HG03064 (cell line): ENCODE data around the gene FAM3D.

Experiments used
- ATAC-seq: cut with Tn5 transposase; IDR thresholded peaks from one replicate; pipeline ENCODE4 v1.9.1; 2021; ENCODE audit warnings: low read depth; ENCODE audit not compliant: unreplicated experiment

The FAM3D gene

DNA sequence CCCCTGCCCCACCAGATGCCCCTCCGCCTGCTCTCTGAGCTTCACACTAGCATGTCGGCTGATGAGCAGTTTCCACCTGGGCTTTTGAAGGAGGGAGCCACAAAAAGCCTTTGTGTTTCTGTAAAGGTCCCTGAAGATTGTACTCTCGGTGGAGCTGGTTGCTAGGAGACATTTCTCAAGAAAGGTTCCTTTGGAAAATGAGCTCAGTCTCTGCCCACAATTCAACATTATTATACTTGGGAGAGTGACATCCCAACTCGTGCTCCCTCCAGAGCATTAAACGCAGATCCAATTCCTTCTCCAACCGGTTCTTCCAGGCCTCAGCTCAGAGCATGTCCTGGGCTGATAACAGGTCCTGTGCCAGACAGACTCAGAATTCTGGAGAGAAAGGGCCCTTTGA lies 62.5 kb downstream of the FAM3D start:
- no peak for ATAC-seq

DNA sequence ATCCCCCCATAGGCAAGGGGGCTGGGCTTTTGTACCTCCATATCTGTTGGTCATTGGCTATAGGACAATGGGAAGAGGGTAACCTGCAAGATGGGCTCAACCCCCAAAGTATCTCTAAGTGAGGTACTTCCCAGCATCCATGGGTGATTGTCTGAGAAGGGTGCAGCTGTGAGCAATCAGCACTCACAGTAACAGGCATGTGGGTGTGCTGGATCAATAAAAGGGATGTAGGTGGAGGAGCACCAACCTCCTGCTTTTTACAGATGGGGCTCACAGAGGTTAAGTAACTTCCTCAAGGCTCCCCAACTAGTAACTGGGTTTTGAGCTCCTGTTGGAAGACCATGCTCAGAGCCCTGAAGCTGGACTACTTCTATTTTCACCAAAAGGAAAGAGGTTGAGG lies 63.0 kb downstream of the FAM3D start:
- ATAC-seq: no peak

DNA sequence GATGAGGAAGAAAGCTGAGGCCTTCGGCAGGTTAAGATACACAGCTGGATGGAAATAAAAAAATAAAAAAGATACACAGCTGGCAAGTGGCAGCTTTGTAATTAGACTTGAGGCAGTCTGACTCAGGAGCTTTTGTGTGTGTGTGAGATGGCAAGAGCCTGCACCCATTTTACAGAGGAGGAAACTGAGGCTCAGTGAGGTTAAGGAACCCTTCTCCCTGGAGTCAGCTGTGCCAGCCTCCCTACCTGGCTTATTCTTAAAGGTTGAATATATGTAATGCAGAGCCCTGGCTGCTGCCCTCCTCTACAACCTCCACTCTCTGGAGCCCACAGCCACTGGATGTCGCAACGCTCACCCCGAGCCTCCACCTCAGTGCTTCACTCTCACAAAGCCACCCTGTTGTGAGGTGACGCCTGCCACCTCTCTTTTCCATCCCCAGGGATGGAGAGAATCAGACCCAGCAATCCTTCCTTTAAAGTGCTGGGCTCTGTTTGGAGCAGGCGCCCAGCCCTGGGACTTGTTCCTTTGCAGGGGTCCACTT lies 68.7 kb downstream of the FAM3D start:
- ATAC-seq: no peak

DNA sequence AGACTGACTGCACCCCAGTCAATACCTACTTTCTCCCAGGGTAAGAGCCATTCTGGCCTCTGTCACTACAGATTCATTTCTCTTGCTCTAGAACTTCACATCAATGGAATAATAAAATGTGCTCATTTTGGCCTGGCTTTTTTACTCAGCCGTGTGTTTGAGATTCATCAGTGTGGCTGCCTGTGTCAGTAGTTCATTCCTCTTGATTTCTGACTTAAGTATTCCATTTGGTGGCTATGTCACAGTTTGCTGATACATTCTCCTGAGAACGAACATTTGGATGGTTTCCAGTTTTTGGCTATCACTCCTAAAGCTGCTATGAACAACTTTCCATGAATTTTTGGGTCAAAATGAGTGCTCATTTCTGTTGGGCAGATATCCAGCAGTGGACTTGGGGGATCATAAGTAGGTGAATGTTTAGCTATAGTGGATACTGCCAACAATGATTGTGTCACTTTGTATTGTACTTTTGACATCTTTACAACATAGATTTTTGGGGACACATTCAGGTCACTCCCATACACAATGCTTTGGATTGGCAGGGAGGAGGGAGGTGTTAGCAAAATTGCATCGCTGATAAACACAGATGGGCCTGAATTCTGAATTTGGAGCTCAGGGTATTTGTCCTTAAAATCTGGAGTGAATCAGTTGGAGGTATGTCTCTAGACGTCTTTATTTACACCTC lies 69.6 kb downstream of the FAM3D start:
- no peak for ATAC-seq

DNA sequence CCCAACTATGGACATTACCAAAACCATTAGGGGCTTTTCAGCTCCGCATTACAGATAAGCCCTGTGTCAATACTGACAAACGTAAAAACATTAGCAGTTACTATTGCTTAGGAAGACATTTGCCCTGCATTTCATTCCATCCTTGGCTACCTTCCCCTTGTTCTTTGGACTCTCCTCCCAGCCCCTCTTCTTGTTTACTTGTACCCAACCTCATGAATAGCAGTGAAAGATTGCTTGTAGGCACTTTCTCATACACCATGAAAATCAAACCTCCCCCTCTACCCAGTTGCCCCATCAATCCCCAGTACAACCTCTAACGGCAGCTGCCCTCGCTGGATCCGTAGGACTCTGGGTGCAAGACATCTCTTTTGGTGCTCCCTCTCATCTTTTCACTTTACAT lies 72.5 kb downstream of the FAM3D start:
- ATAC-seq: no peak

DNA sequence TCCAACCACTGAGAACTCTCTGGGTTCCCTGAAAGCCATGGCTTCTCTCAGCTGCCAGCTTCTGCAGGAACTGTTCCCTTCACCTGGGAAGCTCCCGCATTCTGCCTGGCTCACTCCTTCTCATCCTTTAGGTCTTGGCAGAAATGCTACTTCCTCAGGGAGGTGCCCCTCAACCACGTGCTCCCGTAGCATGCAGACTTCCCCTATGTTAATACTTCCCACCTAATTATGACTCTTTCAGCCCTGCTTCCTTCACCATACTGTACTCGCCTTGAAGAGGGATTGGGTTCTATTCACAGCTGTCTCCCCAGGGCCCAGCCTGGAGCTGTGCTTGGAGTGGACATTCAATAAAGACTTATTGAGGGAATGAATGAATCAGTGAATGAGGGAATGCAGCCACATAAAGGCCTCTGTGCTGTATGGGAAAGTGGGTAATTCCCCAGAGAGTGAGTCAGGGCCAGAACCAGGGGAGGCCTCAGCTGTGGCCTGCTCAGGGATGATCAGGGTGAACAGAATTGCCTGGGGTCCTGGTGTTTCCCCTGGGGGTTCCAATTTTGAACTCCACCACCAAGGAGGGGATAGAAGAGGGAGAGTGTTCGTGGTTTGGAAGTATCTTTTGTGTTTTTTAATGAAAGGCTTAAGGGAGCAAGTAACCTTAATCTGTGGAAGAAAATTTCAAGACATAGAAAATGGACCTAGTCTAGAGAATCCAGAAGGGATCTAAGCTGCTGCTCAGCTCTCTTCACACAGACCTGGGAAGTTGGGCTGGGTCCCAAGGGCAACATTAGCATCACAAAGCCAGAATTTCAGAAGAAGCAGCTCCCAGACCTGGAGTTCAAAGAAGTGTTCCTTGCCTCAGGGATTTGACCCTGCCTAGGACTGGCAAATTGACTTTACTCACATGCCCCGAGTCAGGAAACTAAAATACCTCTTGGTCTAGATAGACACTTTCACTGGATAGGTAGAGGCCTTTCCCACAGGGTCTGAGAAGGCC lies 74.8 kb downstream of the FAM3D start:
- ATAC-seq: no peak

DNA sequence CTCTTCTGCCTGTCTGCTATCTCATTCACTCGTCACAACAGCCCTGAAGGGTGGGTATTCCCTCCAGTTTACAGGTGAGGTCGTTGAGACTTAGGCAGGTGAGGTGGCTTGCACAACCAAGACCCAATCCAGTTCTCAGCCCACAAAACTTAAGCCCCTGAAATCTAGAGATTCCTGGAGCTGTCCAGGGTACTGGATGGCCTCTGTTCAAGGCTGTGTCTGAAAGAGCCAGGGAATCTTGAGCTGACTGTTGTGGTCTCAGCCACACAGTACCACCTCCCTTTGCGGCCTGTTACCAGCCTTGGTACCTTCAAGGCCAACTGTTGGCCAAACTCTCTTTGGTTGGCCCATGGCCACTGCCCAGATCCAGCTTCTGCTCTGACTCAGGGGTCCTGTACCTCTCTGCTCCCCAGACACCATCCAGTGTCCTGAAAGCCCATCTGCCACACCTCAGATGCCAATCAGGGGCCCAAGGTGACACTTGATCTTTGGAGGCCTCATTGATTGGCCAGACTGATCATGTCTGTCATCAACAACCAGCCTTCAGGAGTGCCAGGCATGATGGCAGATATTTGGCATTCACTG lies 78.5 kb downstream of the FAM3D start:
- no peak for ATAC-seq

DNA sequence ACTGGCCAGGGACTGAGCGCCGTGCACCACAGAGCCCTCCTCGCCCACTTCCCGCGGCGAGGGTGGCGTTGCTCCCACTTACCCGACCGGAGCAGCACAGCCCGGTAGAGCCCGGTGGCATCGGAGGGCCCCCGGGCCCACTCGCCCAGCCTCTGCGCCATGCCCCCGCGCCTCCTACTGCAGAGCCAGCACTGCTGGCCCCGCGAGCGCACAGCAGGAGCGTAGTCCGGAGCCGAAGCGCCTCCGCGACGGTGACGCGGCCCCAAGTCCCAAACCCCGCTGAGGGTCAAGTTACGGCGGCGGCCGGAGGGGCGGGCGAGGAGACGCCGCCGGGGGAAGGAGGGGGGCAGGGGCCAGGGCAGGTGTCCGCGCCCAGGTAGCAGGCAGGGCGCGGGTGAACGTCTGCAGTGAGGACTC lies 79.8 kb downstream of the FAM3D start:
- ATAC-seq: no peak

DNA sequence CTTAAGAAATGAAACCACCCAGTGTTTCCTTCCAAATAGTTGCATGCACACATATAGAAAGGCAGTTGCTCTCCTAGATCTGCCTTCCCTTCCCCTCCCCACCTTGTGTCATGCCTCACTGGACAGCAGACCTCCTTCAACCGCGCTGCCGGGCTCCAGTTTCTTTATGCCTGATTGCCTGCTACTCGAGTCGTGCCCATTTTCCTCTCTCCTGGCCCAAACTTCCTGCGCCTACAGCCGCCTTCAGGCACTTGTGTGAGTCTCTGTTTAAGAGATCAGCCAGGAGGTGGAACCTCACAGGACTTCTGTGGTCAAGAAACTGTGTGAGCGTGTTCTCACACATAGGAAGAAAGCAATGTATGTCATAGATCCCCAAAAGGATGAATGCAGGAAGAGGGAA lies 80.6 kb downstream of the FAM3D start:
- no peak for ATAC-seq

DNA sequence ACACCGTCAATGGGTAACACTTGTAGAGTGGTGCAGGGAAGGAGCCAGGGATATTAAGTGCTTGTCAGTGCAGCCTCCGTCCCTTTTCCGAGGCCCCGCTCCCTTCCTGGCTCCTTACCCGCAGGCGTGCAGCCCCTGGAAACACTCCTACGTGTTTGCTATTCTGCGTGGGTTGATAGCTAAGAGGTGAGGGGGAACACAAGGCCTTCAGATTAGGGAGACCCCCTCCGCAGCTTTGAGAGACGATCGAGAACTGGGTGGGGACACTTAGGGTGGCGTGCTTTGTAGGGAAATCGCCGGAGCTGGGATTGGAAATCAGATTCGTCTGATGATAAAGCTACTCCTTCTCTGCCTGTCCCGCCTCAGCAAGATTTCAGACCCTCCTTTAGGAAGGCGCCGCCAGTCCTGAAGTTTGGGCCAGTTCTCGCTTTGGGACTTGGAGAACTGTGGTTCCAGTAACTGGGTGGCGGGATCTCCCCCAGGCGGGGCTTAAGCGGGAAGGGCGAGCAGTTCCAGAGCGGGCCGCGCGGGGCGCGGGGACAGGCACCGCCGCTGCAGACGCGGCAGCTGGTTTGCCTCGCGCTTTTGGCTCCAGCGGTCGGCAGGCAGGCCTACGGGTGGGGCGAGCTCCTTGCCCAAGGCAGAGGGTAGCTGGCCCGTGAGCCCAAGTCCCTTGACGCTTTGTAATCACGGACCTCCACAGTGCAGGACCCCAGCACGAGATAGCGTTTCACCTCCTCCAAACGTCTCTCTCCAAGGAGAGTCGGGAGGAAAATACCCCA lies 81.4 kb downstream of the FAM3D start:
- no peak for ATAC-seq

DNA sequence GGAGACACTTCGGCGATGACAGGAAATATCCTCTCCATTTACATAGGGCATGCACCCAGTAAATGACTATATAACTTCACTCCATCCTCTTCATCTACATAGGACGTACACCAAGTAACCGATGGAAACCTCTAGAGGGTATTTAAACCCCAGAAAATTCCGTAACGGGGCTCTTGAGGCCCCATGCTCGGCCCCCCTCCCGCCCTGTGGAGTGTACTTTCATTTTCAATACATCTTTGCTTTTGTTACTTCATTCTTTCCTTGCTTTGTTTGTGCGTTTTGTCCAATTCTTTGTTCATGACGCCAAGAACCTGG lies 81.9 kb downstream of the FAM3D start:
- ATAC-seq: no peak
